ENCODE data around the gene RAB30.
A peak's percentile ranks its signal among the peaks of the same experiment; 100 is the strongest.

The RAB30 gene

GRCh38 chr11:82937554-82937953 lies 134.1 kb downstream of the RAB30 start:
- no peak for DNase-seq

DNA sequence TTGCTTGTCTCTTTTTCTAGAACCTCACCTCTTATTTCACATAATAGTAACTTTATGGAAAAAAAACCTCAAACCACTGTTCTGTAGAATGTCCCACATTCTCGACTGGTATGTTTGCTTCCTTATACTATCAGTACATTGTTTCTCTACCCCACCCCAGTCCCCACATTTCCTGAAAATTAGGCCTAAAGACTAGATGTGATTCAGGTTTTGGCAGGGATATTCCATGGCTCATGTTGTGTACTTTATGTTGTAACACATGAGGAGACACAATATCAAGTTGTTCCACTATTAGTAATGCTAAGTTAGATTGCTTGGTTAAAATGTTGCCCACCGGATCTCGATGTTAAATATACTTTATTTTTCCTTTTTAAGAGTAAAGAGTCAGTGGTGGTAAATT lies 135.4 kb downstream of the RAB30 start:
- no peak for DNase-seq

DNA sequence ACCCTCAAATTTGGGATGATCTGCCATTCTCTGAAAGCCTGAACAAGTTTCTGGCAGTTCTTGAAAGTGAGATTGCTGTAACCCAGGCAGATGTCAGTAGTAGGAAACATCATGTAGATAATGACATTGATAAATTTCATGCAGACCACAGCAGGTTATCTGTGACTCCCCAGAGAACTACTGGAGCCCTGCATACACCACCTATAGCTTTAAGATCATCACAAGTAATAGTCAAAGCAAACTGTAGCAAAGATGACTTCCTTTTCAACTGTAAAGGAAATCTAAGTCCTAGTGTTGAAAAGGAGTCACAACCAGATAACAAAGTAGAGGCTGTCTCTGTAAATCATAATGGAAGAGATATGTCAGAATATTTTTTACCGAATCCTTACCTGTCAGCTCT lies 139.1 kb downstream of the RAB30 start:
- DNase-seq, result no peak

- DNase-seq, result no peak
Observed at GRCh38 chr11:82930734-82931133, 141.0 kb downstream of the RAB30 start.

DNA sequence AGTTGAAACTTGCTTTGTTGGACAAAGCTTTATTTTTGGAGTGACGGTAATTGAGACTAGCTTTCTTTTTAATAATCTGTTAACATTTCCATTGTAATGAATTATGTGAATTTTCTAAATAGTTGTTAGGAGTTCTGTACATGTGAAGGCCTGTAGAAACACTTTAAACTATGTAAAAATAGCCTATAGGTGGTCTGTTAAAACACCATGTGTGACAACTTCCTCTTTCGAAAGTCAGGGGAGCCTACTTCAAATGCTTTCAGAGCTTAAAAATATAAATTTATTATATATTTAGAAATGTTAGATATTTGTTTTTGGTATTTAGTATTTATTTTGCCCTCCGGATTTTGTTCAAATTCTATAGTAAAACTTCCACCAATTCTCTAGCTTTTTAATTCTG lies 141.5 kb downstream of the RAB30 start:
- DNase-seq, result no peak

DNA sequence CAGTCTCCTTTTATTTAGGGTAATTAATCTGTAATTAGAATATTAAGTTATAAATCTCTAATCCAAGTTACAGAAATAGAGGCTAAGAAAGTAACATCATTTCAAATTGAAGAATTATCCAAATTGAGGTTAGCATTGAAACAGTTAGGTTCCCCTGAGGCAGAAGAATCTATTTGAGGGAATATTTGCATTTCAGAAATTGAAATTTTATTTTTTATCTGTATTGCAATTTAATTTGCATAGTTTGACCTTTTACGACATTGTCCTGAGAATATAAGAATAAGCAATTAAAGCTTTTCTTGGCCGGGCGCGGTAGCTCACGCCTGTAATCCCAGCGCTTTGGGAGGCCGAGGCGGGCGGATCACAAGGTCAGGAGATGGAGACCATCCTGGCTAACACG lies 142.6 kb downstream of the RAB30 start:
- DNase-seq, result no peak

DNA sequence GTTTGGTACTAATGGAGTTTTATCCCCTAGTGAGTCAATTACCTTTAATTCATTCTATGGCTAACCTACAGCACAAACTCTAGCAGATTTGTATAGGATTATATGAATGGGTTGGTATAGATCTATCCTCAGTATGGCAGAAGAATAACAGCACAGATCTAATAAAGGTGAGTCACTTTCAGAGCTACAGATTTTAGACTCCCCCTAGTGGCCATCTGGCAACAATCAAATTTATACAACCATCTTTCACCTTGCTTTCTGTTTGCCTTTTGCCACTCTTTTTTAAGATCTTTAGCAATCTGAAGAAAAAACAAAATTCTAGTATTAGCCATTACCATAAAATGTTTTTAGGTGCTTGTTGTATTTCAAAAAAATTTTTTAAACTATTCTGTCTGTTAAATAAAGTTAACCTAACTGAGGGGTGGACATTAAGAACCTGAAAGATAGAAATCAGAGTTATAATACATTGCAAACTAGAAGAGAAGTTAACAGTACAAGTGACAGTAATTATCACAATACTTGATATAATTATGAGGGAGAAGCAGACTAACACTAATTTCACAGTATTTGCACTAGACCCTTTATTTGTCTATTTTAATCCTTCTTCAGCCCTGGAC lies 144.3 kb downstream of the RAB30 start:
- peak; percentile 57 for DNase-seq

- DNase-seq, result no peak
Observed at GRCh38 chr11:82924522-82925224, 147.0 kb downstream of the RAB30 start.
